ENCODE measurements around the gene TCEANC.

Gene TCEANC

DNA sequence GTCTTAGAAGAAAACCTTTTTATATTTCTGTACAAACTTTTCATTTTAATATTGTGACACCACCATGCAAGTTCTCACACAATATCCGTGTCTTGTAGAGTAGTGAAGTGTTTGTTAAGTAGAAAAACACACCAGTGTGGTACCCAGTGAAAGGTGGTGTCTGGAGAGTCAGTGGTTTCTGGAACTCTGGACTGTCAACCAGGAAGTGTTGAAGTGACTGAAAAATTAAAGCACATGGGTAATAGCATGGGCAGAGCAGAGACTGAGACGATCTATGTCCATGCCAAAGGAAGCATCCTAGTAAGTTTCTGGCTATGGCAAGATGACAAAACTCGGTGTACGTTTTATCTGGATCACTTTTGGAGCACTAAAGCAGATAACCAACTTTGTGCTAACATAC lies 58.2 kb downstream of the TCEANC start:
- Histone ChIP-seq H3K4me3 (ENCODE audit: low read depth in 1 of 2, low read length in 2 of 2) (no peak overlapping the region), H3K9ac (ENCODE audit: low read length) (no peak overlapping the region), H3K9me3 (ENCODE audit: low read length) (no peaks in the 10 kb centered on the region), H3K4me1 (ENCODE audit: insufficient read depth, low read length) (no peaks in the 10 kb centered on the region), H3K27ac (ENCODE audit: low read depth, low read length) (no peak overlapping the region), H3K36me3 (ENCODE audit: insufficient read depth, low read length) (peaks cover 6% of the 10 kb centered on the region), H3K27me3 (ENCODE audit: control insufficient read depth in 1 of 2, insufficient read depth in 2 of 2, low read length in 2 of 2) (no peaks in the 10 kb centered on the region)
